Measurements from ENCODE around the gene BMP6. TPM values are rescaled to one million over a fixed set of nuclear protein-coding genes. Genes with fewer than 3 reads are reported as not detected.
A peak's percentile ranks its signal among the peaks of the same experiment; 100 is the strongest.

BMP6 gene
- total RNA-seq, 1 donor from 2014 or later = 2.6 TPM

DNA sequence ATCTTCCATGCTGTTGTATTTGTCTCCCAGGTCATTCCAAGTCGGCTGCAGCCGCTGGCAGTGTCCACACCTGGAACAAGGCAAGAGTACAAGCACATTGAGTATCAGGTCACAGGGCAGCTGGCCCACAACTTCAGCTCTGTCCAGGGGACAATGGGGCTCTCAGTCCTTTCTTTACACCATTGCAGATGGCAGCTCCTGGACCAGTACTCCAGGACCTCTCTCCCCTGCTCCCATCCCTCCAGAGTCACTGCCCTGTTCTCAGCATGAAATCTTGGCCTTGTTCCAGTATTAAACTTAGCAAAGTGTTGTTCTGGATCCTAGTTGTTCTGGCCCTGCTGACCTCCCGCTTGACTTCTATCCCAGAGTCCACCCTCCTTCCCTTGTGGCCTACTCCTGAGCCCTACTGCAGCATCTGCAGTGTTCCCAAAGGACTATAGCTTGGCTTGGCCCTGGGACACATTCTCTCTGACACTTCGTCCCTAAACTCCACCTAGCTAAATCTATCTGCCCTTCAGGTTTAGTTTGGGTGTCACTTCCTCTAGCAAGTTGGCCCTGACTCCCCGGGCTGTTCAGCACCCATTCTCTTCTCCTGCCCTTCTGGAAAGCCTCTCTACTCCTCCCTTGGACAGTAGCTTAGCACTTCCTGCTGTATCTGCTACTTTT lies 178.9 kb downstream of the BMP6 start:
- DNase-seq (no peak), ATAC-seq (ENCODE audit: poor library complexity) (peak; percentile 71)
- intact Hi-C loops (cut with DNase I) = no loop called here

DNA sequence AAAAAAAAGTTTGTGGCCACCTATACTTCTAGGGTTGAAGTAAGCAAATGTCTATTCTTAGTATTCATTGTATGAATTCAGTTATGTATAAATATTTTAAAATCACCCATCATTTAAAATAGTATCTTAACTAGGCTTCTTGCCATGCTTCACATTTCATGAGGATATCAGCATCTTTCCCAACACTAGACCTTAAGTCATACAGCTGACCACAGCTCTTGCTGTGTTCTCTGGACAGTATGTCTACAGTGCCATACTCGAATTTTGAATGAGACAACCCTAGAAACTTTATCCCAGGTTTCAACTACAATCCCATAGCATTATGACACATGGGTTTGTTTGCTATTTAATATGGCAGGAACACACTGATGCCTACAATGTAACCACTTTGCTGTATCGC lies 179.5 kb downstream of the BMP6 start:
- intact Hi-C loops (cut with DNase I) = no loop called here
- DNase-seq (no peak), ATAC-seq (ENCODE audit: poor library complexity) (no peak)

GRCh38 chr6:7906741-7907140 lies 180.8 kb downstream of the BMP6 start:
- DNase-seq (no peak), ATAC-seq (ENCODE audit: poor library complexity) (no peak)
- intact Hi-C loops (cut with DNase I) = no loop called here

DNA sequence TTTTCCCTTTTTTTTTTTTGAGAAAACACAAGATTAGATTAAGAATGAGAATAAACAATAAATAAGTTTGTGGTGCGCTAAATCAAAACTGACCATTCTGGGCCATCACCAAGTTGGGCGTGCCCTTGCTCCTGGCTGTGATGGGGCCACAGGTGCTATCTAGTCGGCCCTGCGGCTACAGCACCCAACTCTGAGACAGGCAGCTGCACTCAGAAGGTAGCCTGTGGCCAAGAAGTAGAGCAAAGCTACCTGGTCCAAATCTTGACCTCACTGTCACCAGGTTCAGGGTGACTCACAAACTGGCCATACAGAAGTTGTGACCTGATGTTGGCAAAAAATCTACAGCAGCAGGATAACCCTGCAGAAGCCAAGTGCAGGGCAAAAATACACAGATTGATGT lies 181.3 kb downstream of the BMP6 start:
- intact Hi-C loops (cut with DNase I) = no loop called here

DNA sequence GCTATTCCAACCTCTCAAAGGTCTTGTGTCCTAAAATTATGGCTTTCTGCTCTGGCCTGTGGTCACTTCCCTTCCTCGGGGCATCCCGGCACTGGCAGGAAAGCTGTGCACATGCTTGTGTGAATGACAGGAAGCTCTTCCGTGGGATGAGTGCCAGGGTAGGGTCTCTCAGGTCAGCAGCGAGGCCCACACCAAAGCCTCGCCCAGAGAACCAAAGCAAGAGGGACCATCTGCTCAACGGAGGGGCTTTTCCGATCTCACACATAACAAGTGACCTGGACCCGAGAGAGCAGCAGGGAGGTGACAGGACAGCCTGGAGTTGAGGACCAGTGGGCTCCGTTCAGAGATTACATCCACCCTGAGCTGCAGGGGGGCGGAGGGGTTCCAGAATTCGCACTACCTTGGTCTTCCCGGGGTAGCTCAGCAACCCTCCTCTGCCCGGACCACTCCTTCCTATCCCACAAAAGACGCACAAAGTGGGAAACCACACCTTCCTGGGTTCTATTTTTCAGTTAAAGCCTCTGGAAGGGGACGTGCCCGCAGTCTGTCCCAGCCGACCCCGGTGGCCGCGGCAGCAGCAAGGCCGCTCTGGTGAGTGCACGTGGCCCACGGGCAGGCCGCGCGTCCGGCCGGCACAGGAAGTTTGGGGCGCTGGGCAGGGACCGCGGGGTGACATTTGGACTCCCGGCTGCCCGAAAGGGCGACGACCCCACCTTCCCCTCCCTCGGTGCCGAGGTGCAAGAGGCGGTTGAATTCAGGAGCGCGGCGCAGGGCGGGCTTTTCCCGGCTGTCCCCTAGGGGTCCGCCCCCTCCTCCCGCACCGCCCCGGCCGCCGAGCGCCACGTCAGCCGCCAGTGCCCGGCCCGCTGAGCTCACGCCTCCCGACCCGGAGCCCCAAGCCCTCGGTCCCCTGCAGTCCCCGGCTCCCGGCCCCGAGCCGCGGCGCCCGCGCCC lies 183.7 kb downstream of the BMP6 start:
- DNase-seq (peak; percentile 73), ATAC-seq (ENCODE audit: poor library complexity) (peak; percentile 69)
- intact Hi-C loops (cut with DNase I) = loop anchor here (10.0 kb wide), 2 partner anchors 65 to 185 kb away; partner anchors contain the start of gene BMP6

More for the DNA sequence above, 181.3 kb downstream of the BMP6 start:
- DNase-seq = no peak
- ATAC-seq (ENCODE audit: poor library complexity) = no peak

DNA sequence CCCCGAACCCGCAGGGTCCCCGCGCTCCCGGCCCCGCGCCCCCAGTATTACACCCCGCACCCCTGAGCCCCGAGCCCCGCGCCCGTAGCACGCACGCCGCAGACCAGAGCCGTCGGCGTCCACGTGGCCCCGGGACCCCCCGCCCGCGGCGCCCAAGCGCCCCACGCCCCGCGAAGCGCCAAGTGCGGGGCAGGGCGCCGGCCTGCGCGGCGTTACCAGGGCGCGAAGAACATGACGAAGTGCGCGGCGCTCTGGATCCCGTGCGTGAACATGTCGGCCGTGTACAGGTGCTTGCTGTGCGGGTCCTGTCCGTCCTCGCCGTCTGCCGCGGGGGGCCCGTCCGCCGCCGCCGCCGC lies 184.4 kb downstream of the BMP6 start:
- intact Hi-C loops (cut with DNase I) = loop anchor here (10.0 kb wide), 2 partner anchors 65 to 185 kb away; partner anchors contain the start of gene BMP6
- ATAC-seq (ENCODE audit: poor library complexity) (no peak), DNase-seq (no peak)

DNA sequence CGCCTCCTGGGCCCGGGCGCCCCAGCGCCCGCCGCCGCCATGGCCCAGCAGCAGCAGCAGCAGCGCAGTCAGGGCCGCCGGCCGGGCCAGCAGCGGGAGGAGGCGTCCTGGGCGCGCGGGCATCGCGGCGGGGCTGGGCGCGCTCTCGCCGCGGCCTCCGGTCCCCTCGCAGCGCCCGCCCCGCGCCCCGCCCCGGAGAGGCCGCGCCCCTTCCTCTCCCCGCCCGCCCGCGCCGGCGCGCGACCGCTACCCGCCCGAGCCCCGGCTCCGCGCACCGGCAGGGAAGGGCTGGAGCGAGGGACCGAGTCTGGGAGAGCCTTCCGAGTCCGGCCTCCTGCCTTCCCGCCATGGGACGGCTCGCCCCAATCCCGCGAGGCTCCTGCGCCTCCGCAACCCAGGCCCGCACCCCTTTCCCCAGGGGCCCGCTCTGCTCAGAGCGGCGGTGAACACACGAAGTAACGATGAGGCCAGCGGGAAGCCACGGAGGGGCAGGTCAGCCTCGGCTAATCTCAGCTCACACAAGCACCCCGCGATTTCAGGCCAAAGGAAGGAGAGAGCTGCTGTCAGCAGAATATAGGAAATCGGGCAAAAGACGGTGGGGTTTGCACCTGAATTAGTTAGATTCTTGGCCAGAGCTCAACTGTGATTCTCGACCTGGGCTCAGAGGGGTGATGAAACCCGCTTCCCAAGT lies 184.9 kb downstream of the BMP6 start, which contains the start of gene TXNDC5:
TSS of gene TXNDC5 (minus strand) at position 135 of the 691 bp plus-strand sequence. CDS start at position 123, 12 bp downstream.
- peak; percentile 89 for DNase-seq
- peak; percentile 93 for ATAC-seq (ENCODE audit: poor library complexity)
- intact Hi-C loops (cut with DNase I) = loop anchor here (10.0 kb wide), 2 partner anchors 64 to 186 kb away; partner anchors contain the start of gene BMP6

DNA sequence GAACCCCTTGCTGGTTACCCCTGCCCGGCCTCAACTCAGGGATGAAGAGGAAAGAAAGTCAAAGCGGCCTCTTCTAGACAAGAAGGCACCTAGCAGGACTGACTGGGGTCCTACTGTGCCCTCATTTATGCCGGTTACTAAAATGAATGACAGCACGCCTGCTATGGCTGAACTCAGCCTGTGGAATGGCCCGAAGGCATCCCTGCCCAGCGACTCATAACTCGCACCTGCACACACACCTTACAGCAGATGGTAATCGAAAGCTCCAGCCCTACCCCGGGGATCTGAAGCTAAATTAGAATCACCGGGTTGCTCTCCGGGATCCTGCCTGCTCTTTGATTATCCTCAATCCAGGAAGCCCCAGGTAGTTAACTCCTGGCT lies 185.4 kb downstream of the BMP6 start:
- intact Hi-C loops (cut with DNase I) = loop anchor here (10.0 kb wide), 2 partner anchors 63 to 187 kb away; partner anchors contain the start of gene BMP6
- ATAC-seq (ENCODE audit: poor library complexity) = no peak
- DNase-seq = no peak

DNA sequence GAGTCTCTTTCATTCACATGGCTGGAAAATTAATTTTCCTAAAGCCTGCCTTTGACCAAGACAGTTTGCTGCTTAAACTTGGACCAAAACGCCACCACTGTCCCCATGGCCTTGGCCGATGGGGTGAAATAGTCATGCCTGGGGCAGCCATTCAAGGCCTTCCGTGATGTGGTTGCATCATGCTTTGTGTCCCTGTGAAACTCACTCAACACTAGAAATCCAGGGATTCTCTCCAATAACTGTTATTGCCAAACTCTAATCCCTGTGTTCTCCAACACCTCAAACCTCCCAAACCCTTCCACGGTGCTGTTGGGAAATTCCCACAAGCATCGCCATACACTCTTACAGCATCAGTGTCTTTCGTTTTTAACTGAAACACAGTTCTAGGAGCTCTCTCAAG lies 186.1 kb downstream of the BMP6 start:
- intact Hi-C loops (cut with DNase I) = loop anchor here (10.0 kb wide), 2 partner anchors 63 to 187 kb away; partner anchors contain the start of gene BMP6

GRCh38 chr6:7912736-7913517 lies 187.0 kb downstream of the BMP6 start:
- ATAC-seq (ENCODE audit: poor library complexity) (no peak), DNase-seq (no peak)
- intact Hi-C loops (cut with DNase I) = loop anchor here (10.0 kb wide), 2 partner anchors 62 to 188 kb away; partner anchors contain the start of gene BMP6

More for the DNA sequence above, 186.1 kb downstream of the BMP6 start:
- peak; percentile 41 for ATAC-seq (ENCODE audit: poor library complexity)
- DNase-seq = no peak

- intact Hi-C loops (cut with DNase I) = loop anchor here (10.0 kb wide), 2 partner anchors 60 to 190 kb away; partner anchors contain the start of gene BMP6
- DNase-seq = no peak
- no peak for ATAC-seq (ENCODE audit: poor library complexity)
These were observed 188.4 kb downstream of the BMP6 start for GRCh38 chr6:7914311-7914710.

- intact Hi-C loops (cut with DNase I) = loop anchor here (10.0 kb wide), 2 partner anchors 60 to 190 kb away; partner anchors contain the start of gene BMP6
- DNase-seq (peak; percentile 79), ATAC-seq (ENCODE audit: poor library complexity) (peak; percentile 33)
These were observed 189.3 kb downstream of the BMP6 start for GRCh38 chr6:7914991-7915789.

DNA sequence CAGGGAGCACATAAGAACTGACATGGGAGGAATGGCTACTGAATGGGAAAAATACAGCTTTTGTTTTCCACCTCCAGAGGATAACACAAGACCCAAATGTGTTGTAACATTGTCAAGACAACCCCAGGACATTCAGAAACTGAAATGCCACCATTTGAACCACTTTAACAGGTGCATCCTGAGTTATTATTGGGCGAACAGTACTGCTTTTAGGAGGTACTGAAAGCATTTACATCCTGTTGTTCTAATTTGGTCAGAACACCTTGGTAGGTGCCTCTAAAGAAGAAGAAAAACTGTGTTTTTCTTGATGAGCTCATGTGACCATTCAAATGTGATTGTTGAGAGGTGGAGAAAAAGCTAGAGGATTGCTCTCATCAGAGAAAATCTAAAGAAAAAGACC lies 191.1 kb downstream of the BMP6 start:
- no peak for DNase-seq
- intact Hi-C loops (cut with DNase I) = loop anchor here (10.0 kb wide), 2 partner anchors 58 to 192 kb away; partner anchors contain the start of gene BMP6
- no peak for ATAC-seq (ENCODE audit: poor library complexity)

DNA sequence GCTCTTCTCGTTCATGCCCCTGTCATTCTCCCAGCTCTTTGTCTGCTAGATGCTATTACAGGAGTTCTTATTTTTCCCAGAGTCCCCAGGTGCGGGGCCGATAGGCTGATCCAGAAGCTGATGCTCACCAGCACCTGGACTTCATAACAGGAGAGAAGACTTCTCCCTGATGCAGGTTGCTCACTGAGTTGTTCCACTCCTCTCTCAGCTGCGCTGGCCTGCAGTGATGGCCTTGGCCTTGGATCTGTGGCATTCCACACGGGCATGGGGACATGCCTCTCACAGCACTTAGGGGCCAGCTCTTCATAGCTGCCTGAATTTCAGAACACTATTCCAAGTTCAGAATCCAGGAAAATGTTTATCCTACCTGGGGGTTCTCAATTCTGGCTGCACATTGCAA lies 191.8 kb downstream of the BMP6 start:
- intact Hi-C loops (cut with DNase I) = loop anchor here (10.0 kb wide), 2 partner anchors 57 to 193 kb away; partner anchors contain the start of gene BMP6
- DNase-seq = no peak
- no peak for ATAC-seq (ENCODE audit: poor library complexity)

GRCh38 chr6:7918403-7918802 lies 192.5 kb downstream of the BMP6 start:
- intact Hi-C loops (cut with DNase I) = loop anchor here (10.0 kb wide), 2 partner anchors 56 to 194 kb away; partner anchors contain the start of gene BMP6
- no peak for DNase-seq
- no peak for ATAC-seq (ENCODE audit: poor library complexity)

DNA sequence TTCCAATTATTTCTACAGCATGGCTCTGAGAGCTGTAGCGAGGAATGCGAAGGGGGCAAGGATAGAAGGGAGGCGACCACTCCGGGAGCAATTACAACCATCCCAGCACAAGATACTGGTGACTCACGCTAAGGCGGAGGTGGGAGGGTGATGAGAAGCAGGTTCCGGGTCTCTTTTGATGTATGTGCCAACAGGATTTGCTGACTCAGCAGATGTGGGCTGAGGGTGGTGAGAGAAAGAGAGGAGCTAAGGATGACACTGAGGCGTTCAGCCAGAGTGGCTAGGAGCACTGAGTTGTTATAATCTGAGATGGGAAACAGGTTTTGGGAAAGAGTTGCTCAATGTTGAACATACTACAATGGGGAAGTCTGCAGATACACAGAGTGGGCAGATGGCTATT lies 194.0 kb downstream of the BMP6 start:
- DNase-seq (no peak), ATAC-seq (ENCODE audit: poor library complexity) (no peak)
- intact Hi-C loops (cut with DNase I) = loop anchor here (10.0 kb wide), 2 partner anchors 55 to 195 kb away; partner anchors contain the start of gene BMP6

- DNase-seq (no peak), ATAC-seq (ENCODE audit: poor library complexity) (no peak)
- intact Hi-C loops (cut with DNase I) = no loop called here
These were observed 194.5 kb downstream of the BMP6 start for GRCh38 chr6:7920425-7920824.
